Breast epithelium (tissue), 3 donors: ENCODE results near the gene BTLA.

Experiments
- CTCF ChIP-seq, 3 donors: fragments of 450-650 bp; IDR thresholded peaks; one replicate each; pipeline ENCODE4 v1.5.1; 2016 to 2017; ENCODE audit warnings: antibody characterized with exemption in 3 of 3, mild to moderate bottlenecking in 3 of 3, moderate library complexity in 3 of 3
- POLR2A ChIP-seq: fragments of 450-650 bp; IDR thresholded peaks from one replicate; pipeline ENCODE4 v1.6.1; 2016; ENCODE audit warnings: antibody characterized with exemption, mild to moderate bottlenecking, moderate library complexity
- POLR2AphosphoS5 ChIP-seq, 3 donors: sonication (generic); formaldehyde crosslinking; IDR thresholded peaks; one replicate each; pipeline ENCODE4 v1.6.1; 2017; ENCODE audit warnings: antibody characterized with exemption in 3 of 3

DNA sequence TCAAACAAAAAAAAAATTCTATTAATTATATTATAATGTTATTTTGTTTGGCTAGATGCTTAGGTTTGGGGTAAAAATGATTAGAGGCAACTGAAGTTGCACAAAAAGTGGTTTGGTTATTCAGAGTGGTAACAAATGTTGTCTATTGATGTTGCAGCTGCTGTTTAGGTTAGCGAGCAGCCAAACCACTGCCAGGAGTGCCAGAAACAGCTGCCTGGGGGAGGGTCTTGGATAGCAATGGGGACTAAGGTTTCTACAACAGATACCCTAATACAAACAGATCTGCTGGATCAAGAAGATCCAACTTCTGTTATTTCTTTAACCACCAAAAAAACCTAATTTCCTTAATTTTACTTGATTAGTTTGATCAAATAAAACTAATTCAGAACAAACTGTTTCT, 26.6 kb downstream of the BTLA start:
- no peak for TF ChIP-seq CTCF (IDR thresholded peaks at IDR 0.05)
- TF ChIP-seq POLR2A: no peak
- TF ChIP-seq POLR2AphosphoS5 (IDR thresholded peaks at IDR 0.05): no peak
